Measurements from ENCODE around the gene FGFRL1.

Gene FGFRL1

GRCh38 chr4:1056671-1057402, 45.4 kb downstream of the FGFRL1 start:
- no peak for TF ChIP-seq CTCF (IDR thresholded peaks at IDR 0.05; ENCODE audit: insufficient read depth, missing control alignments)
- FAIRE-seq: no peak
- DNase-seq (ENCODE audit: insufficient read length, low spot score): no peak

- TF ChIP-seq CTCF (IDR thresholded peaks at IDR 0.05; ENCODE audit: insufficient read depth, missing control alignments): no peak
- no peak for DNase-seq (ENCODE audit: insufficient read length, low spot score)
- no peak for FAIRE-seq
These were observed 45.9 kb downstream of the FGFRL1 start for GRCh38 chr4:1057403-1057745.

GRCh38 chr4:1058198-1058996, 47.0 kb downstream of the FGFRL1 start:
- no peak for TF ChIP-seq CTCF (IDR thresholded peaks at IDR 0.05; ENCODE audit: insufficient read depth, missing control alignments)
- DNase-seq (ENCODE audit: insufficient read length, low spot score) (no peak), FAIRE-seq (no peak)

- FAIRE-seq: no peak
- TF ChIP-seq CTCF (IDR thresholded peaks at IDR 0.05; ENCODE audit: insufficient read depth, missing control alignments): no peak
- DNase-seq (ENCODE audit: insufficient read length, low spot score): no peak
These were observed 47.7 kb downstream of the FGFRL1 start for GRCh38 chr4:1058997-1059665.

DNA sequence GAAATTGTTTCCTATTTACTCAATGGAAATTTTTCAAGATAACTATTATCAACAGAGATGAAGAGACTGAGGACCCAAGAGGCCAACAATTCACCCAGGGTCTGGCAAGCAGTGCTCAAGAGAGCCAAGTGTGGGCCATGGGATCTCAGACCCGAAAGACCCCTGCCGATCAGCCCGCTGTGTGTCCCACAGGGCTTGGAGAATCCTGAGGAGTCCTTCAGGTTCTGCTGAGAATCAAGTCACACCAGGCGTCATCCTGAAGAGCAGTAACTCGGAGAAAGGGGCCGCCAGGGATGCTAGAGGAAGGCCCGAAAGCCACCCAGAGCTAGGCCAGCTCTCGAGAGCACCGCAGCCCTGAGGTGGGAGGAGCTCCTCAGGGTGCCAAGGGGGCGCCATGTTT, 48.7 kb downstream of the FGFRL1 start:
- no peak for DNase-seq (ENCODE audit: insufficient read length, low spot score)
- no peak for TF ChIP-seq CTCF (IDR thresholded peaks at IDR 0.05; ENCODE audit: insufficient read depth, missing control alignments)
- no peak for FAIRE-seq

- FAIRE-seq (no peak), DNase-seq (ENCODE audit: insufficient read length, low spot score) (no peak)
- TF ChIP-seq CTCF (IDR thresholded peaks at IDR 0.05; ENCODE audit: insufficient read depth, missing control alignments): no peak
These were observed 49.2 kb downstream of the FGFRL1 start for GRCh38 chr4:1060621-1061020.

All from D721Med (cell line).